Osteocyte (in vitro differentiated cells): ENCODE data around the gene TRIM10. TPM values are rescaled to one million over a fixed set of nuclear protein-coding genes. Genes with fewer than 3 reads are reported as not detected.

Source experiments
- DNase-seq: peaks from one replicate; pipeline ENCODE4 v3.0.0; 2021; ENCODE audit warnings: mixed read lengths; ENCODE audit not compliant: unreplicated experiment; ENCODE audit errors: extremely low spot score
- H3K27ac Mint-ChIP-seq: one replicate; pipeline ENCODE4 v1.8.0; 2021; ENCODE audit warnings: mild to moderate bottlenecking, mixed read lengths; ENCODE audit not compliant: unreplicated experiment
- H3K27me3 Mint-ChIP-seq: one replicate; pipeline ENCODE4 v1.8.0; 2021; ENCODE audit warnings: mixed read lengths; ENCODE audit not compliant: unreplicated experiment
- H3K36me3 Mint-ChIP-seq: one replicate; pipeline ENCODE4 v1.8.0; 2021; ENCODE audit warnings: mixed read lengths; ENCODE audit not compliant: unreplicated experiment
- H3K4me1 Mint-ChIP-seq: one replicate; pipeline ENCODE4 v1.8.0; 2021; ENCODE audit warnings: mixed read lengths; ENCODE audit not compliant: unreplicated experiment
- H3K4me3 Mint-ChIP-seq: one replicate; pipeline ENCODE4 v1.8.0; 2021; ENCODE audit warnings: mild to moderate bottlenecking, moderate library complexity, mixed read lengths; ENCODE audit not compliant: unreplicated experiment
- H3K9me3 Mint-ChIP-seq: one replicate; pipeline ENCODE4 v1.8.0; 2021; ENCODE audit warnings: mixed read lengths; ENCODE audit not compliant: unreplicated experiment
- CTCF ChIP-seq: fragments of 200-600 bp; sonication (generic); IDR thresholded peaks from 2 replicates; pipeline ENCODE4 v1.5.0; 2021; ENCODE audit warnings: antibody characterized with exemption, mild to moderate bottlenecking, moderate library complexity
- total RNA-seq: library from RNA; stranded (reverse); gene quantifications from 2 replicates; pipeline ENCODE4 v1.2.1, GENCODE V29; 2021

The TRIM10 gene
- total RNA-seq, 1 donor from 2014 or later, result not detected

- Mint-ChIP-seq H3K27ac (peak overlapping the region; percentile 50), H3K9me3 (no peaks in the 10 kb centered on the region), H3K4me1 (peaks cover 31% of the 10 kb centered on the region), H3K36me3 (no peaks in the 10 kb centered on the region), H3K27me3 (peaks cover 56% of the 10 kb centered on the region), H3K4me3 (peak overlapping the region; percentile 73)
- peak; percentile 93 for TF ChIP-seq CTCF
- peak; percentile 91 for DNase-seq
Observed at GRCh38 chr6:30102970-30103871, 57.8 kb downstream of the TRIM10 start.

- Mint-ChIP-seq H3K9me3 (no peaks in the 10 kb centered on the region), H3K27me3 (peaks cover 55% of the 10 kb centered on the region), H3K4me3 (peak overlapping the region; percentile 73), H3K4me1 (peaks cover 31% of the 10 kb centered on the region), H3K36me3 (no peaks in the 10 kb centered on the region), H3K27ac (peak overlapping the region; percentile 50)
- DNase-seq, result no peak
- TF ChIP-seq CTCF, result no peak
Observed at GRCh38 chr6:30102414-30102969, 58.5 kb downstream of the TRIM10 start.

Other genes with a start within 250 kb of the TRIM10 start
- gene HLA-A, start 218.7 kb downstream of the TRIM10 start, total RNA-seq, result 293 and 316 TPM in 2 replicates
- gene POLR1H, start 99.9 kb downstream of the TRIM10 start, total RNA-seq, result 20.1 and 20.4 TPM in 2 replicates
- 46.8 and 52.9 TPM in 2 replicates for gene PPP1R11, start 94.0 kb downstream of the TRIM10 start, total RNA-seq
- gene RNF39, start 85.4 kb downstream of the TRIM10 start, total RNA-seq, result not detected in 2 replicates
- not detected in 2 replicates for gene TRIM31, start 48.1 kb downstream of the TRIM10 start, total RNA-seq
- not detected in 2 replicates for gene TRIM40, start 25.1 kb downstream of the TRIM10 start, total RNA-seq
- gene TRIM15, start 2.3 kb upstream of the TRIM10 start, total RNA-seq, result not detected in 2 replicates
- gene TRIM26, start 52.2 kb upstream of the TRIM10 start, total RNA-seq, result 39.8 and 41.8 TPM in 2 replicates
- 11.6 and 14.8 TPM in 2 replicates for gene TRIM39, start 165.7 kb upstream of the TRIM10 start, total RNA-seq
- gene RPP21, start 183.9 kb upstream of the TRIM10 start, total RNA-seq, result 47.5 and 48.8 TPM in 2 replicates